GM19240 (cell line): ENCODE measurements around the gene FIGNL1.
"Not testable (repeated sequence)": the region's sequence is repeated elsewhere in the genome, so short reads cannot be mapped to it uniquely, and the experiment has no call there.

Experiments used
- DNase-seq: peaks from one replicate; pipeline ENCODE4 v3.0.0; 2011; ENCODE audit warnings: low spot score; ENCODE audit not compliant: insufficient read length

FIGNL1 gene

DNA sequence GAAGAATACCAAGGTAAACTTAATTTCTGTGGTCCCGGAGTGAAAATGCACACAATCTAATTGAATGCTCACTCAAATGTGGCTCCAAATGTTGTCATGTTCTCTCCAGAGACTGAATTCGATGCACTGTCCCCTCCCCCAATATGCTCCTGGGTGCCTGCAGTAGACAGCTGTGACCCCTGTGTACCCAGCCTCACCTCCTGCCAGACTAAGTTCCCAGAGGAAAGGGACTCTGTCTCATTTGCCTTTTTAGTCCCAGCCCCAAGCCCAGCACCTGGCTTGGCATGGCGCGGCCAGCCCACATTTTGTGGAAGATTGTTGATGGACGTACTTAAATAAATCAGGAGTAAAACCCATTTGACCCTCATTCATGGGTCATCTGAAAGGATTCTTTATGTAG is 21.8 kb upstream of the FIGNL1 start:
- no peak for DNase-seq

DNA sequence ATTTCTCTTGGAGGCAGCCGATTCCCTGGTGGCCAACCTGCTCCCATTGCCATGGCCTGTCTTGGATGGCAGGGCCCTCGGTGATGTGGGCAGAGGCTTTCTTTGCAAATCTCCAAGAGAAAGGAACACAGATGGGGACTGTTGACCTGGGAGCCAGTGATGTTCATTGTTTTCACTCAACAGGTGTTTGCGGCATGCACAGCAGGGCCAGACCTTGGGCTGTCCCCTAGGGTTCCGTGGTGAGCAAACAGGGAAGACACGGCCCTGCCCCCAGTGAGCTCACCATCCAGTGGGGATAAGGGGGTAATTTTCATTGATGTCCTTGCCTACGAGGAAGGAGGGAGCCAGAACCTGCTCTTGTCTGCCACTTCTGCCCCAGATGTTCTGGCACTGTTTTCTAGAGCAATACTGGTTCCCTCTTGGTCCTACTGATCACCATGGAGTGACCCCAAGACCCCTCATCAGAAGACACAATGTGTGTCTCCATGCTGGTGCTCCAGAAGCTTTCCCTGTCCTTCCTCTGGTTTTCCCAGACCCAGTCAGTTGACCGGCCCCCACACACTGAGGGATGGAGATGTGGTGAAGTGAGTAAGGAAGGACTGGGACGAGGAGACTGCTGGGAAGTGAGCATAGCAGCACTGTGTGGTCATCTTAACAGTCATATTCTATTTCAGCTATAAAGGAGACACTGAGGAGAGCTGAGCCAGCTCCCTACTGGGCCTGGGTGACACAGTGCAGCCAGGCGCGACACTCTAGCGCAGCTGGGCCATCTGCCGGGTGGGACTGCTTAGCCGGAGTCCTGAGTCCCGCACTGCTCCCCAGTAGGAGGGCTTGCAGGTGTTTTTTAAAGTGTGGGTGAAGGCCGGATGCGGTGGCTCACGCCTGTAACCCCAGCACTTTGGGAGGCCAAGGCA is 20.4 kb upstream of the FIGNL1 start:
- DNase-seq = no peak

DNA sequence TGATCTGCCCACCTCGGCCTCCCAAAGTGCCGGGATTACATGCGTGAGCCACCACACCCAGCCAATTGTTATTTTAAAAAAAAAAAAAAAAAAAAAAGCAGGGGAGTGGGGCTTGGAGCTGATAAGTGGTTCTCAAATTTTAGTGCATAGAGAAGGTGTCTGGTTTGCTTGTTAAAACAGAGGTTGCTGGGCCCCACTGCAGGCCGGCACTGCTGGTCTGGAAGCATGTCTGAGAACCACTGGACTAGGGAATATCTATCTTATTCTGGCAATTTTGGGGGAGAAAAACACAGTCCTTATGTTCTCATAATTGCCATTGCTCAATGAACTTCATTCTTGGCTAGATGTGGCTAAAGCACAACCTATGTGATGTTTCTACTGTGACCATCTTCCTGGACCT is 19.0 kb upstream of the FIGNL1 start:
- DNase-seq = no peak

DNA sequence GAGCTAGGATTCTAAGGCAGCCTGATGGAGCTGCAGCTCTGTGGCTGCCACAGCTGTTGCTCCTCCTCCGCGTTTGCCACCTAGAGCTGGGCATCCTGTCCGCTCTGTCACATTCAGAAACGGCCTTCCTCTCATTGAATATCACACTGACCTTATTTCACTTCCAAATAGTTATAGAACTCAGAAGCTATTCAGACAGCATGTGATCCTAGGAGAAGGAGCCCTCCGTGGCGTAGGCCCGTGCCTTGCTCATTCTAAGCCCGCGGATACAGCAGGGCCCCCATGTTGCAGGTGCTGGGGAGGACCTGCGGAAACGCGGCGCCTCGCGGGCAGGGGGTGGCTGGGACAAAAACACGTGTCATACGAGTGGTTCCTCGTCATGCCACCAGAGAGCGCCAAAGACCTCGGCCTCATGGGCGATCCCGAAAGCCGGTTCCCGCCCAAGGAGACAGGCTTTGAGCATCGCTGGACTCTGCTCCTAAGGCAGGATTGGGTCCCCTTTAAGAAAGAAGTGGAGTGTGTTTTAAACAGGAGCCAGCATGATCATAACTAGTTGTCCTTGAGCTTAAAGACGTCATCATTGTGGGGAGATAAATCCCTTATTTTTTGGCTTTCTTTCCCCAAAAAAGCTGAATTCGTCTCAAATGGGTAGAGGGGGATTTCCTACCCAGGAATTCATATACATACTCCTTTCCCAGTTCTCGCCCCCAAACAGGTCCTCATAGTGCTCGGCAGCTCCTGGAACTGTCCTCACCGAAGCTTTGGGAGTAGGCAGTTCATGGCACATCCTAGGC is 17.9 kb upstream of the FIGNL1 start:
- DNase-seq = peak; percentile 53

DNA sequence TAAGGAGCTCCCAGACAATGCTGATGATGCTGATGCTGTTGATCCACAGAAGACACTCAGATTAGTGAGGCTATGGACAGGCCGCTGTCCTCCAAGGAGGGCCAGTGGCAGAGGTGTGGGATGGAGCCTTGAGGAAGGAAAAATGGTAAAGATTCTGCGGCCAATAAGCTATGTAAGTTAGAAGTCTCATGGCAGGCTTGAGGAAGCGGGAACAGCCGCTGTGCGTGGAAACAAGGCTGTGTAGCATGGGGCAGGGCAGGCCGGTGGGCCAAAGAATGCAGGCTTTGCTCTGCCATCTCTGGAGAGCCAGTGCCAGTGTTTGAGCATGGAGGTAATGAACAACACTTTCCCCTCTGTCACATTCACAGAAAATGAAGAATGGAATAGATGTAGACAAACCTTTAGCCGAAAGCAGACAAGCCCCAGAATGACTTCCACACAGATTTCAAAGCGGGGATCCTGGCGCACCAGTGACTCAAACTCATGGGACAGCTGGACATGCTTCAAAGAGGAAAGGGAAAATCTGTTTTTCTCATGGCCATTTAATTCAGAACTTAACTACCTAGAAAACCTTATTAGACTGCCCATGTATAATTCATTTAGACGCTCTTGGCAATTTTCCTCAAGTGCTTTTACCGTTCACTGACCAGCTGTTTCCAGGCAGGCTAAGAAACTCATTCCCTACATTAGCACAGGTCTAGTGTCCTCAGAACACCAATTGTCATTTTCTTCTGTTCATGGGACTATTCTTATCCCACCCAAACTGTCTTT is 16.9 kb upstream of the FIGNL1 start:
- no peak for DNase-seq

DNA sequence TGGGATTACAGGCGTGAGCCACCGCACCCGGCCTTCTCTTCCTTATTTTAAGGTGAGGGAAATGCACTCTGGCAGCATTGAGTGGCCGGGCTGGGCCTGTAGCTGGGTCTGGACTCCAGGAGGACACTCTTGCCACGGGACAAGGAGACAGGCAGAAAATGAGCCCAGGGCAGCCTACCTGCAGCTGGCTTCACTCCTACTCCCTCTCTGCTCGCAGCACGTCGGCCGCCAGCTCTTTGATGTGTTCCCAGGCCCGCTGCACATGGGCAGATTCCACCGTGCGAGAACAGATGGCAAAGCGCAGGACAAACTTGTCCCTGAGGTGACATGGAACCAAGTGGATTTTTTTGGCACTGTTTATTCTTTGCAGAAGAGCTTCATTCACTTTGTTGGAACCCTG is 12.9 kb upstream of the FIGNL1 start:
- DNase-seq = no peak

DNA sequence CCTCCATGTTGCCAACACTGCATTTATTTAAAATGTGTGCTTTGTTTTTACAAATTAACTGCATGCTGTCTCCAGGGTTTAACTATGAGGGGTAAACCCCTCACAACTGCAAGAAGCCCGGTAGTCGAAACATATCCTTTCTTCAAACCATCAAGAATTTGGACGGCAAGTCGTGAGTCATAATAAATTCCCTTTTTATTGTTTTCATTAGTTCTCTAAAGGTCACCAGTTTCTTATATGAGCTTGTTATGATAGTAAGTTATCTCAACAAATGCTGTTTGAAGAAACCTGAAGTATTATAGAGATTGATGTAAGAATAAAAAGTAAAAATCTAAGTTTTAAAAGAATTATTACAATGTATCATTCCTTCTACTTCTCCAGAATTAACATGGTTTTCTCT is 12.2 kb upstream of the FIGNL1 start:
- no peak for DNase-seq

DNA sequence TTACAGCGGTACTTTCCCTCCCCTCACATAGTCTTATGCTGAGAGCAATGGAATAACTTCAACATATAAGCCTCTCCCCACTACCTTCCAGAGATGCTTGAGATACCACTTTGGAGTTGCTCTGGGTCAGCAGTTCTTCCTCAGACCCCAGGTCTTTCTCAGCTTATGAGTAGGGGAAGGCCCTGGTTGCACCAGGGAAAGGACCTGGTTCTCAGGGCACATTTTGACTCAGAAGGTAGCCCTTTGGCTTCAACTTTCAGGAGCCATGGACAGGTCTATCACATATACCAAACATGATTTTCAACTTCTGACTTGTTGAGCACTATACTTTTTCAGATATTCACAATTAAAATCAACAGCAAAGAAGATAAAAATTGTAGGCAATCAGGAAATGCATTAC is 11.5 kb upstream of the FIGNL1 start:
- no peak for DNase-seq

DNA sequence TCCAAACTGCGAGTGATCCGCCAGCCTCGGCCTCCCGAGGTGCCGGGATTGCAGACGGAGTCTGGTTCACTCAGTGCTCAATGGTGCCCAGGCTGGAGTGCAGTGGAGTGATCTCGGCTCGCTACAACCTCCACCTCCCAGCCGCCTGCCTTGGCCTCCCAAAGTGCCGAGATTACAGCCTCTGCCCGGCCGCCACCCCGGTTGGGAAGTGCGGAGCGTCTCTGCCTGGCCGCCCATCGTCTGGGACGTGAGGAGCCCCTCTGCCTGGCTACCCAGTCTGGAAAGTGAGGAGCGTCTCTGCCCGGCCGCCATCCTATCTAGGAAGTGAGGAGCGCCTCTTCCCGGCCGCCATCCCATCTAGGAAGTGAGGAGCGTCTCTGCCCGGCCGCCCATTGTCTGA is 9.0 kb upstream of the FIGNL1 start:
- not testable (repeated sequence) for DNase-seq

DNA sequence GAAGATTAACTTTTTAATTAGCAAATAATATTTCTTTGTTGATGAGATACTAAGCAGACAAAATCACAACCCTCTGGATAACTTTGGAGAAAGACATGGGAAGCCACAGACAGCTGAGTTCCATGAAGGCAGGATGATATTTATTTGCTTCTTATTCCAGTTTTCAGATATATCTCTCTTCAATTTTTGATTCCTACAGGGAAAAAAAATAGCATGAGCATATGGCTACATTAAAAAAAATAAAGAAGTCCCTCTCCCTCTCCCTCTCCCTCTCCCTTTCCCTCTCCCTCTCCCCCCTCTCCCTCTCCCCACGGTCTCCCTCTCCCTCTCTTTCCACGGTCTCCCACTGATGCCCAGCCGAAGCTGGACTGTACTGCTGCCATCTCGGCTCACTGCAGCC is 8.5 kb upstream of the FIGNL1 start:
- DNase-seq = not testable (repeated sequence)

DNA sequence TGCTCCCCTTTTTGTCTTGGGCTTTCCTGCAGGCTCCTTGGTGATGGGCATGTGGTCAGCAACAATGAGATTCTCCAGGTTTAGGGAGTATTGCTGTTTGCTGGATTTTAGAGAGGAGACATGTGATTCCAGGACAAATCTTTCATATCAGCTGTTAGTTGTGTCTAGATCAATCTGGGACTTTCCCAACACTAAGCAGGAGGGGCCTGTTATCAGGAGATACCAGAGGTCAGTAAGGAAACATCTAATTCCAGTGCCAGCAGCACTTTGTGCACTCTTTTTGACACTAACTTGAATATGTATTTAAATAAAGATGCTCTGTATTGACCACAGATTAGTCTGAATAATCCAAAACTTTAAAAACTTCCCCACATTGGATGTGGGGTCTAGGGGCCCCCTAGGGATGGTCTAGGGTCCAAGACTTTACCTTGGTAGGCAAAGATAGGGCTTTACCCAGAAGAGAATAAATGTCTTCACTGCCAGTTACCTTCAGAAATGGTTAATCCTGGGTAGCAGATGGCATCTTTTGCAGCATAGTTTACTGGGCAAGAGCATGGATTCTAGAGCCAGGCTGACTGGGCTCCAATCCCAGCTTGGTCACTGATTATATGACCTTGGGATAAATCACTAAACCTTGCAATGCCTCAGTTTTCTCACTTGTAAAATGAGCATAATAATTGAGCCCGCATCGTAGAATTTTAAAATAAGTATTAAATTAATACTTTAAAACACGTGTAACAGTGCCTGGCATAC is 6.4 kb upstream of the FIGNL1 start:
- DNase-seq = no peak

DNA sequence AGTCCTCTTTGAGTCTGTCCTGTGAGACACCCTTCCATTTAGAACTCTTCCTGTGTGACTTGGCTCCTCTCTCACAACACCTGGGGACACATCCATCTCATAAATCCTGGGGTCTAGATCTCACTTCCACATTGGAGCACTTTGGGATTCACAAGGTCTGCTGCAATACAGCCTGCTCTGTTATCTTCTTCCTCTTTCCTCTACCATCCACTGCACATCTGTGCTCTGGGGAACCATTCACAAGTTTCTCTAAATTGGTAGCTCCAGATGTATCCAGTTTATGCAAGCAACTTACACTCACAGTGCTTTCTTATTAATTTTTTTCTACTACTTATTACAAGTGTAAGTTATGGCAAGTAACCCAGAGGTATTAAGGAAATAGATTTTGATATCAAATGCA is 5.5 kb upstream of the FIGNL1 start:
- DNase-seq = no peak

DNA sequence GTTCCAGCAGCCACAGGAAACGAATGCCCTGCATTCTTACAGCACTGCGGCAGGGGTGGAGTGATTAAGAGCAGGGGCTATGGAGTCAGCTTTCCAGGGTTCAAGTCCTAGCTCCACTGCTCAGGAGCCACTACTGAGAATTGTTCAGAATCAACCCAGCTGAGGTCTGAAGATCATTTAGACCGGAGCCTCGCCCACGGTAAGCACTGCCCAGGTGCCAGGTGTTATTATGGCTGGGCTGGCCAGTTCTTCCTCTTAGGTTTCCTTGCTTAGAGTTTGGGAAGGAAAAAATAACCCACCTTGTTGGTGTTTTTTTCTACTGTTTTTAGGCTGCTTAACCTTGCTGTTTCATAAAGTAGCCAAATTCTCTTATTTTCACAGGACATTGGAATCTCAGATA is 4.8 kb upstream of the FIGNL1 start:
- no peak for DNase-seq

DNA sequence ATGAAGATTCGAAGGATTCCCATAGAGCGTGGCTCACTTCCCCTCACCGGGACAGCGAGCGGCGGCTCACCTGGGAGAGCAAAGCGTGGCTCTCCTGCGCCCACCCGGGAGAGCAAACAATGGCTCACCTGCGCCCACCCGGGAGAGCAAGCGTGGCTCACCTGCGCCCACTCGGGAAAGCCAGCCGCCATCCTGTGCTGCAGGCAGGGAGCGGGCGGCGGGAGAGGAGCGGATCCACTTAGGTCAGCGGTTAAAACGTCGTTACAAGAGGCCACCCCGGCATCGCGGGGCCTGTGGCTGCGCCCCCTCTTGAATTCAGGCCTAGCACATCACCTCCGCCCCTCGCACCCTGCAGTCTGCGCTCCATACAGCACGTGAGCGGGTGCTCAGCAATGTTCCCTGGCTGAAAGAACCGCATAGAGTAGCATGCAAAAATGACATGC is 461 bp upstream of the FIGNL1 start:
- DNase-seq = no peak

DNA sequence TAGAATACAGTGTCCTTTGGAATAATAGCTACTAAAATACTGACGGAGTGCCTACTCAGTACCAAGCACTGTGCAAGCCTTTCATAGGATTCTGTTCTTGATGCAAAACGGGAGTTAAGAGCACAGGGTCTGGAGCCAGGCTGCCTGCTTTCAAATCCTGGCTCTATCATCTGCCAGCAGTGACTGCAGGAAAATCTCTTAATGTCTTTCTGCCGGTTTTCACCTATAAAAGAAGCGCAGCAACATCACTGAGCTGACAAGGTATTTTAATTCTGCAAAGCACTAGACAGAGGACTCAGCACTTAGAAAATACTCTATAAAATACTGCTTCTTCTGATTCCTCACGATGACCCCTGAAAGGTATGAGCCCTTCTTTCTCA is 659 bp downstream of the FIGNL1 start:
- no peak for DNase-seq

DNA sequence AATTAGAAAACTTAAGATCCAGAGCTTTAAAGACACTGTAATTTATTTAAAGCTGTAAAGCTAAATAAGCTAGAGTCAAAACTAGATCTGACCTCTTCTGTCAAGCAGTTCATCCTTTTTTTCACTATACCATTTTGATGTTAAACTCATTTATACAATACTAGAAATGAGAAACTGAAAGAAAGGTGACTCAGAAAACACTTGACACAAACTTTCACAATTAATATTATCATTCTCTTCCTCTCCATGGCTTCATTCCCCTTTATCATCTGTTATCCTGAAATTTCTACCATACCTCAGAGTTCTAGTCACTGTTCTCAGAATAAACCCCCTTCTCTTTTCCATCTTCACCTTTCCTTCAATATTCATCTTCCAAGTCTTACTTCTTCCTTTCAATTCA is 1.3 kb downstream of the FIGNL1 start:
- no peak for DNase-seq

DNA sequence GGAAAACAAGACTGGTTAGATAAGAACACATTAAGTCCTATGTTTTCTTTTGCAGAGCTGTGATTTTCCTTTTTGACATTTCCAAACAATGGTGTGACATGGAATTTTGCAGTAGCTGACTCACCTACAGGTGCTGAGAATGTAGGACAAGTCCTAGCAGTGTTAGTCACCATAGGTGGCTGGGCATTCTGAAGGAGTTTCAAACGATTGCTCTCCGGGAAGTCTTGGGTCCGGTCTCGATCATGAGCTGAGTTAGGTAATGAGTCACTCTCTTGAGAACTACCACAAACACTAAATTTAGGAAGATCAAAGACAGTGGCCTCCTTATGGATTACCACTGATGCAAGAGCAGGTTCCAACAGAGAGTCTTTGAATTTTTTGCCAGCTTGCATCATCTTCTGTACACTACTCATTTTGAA is 3.6 kb downstream of the FIGNL1 start:
- no peak for DNase-seq

DNA sequence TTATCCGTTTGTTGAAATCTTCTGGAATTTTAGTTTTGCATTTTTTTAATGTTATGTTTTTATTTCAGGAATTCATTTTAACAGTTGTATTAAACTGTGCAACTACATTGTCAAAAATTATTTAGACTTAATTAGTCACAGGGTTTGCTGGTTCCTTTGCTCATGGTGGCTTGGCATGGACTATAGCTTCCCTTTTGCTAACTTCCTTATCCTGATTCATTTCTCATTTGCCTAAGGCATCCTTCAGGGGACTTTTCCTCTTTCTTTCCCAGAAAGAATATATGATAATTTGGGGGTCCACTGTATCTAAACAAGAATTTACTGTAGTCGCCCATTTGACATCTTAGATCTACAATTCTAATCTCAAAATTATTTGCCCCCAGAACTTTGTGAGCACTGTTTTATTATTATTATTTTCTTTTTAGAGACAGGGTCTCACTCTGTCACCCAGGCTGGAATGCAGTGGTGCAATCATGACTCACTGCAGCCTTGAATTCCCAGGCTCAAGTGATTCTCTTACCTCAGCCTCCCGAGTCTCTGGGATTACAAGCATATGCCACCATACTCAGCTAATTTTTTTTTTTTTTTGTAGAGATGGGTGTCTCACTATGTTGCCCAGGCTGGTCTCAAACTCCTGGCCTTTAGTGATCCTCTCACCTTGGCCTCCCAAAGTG is 13.9 kb downstream of the FIGNL1 start:
- DNase-seq = no peak

DNA sequence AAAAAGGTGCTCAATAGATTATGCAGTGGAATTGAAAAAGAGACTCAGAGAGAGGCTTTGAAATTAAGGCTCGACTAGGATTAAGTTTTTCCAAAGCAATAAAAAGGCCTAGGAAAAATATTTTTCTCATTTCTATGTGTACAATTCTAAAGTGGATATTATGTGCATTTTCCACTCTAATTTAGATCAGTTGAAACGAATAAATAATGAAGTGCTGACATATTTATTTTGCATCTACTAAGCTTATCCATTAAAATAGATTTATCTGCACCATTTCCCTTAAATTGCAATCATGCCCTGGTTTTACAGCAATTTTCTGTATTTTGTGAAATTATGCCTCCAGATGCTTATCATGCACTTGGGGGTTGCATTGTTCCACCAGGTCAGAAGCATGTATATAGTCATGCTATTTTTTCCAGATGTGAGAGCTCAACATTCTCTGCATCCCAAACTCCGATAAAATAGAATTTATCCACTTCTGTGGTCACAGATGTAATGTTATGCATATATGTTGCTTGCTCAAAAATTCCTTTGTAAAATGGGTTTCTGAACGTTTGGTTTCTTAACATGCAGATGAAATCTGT is 18.3 kb downstream of the FIGNL1 start:
- no peak for DNase-seq

DNA sequence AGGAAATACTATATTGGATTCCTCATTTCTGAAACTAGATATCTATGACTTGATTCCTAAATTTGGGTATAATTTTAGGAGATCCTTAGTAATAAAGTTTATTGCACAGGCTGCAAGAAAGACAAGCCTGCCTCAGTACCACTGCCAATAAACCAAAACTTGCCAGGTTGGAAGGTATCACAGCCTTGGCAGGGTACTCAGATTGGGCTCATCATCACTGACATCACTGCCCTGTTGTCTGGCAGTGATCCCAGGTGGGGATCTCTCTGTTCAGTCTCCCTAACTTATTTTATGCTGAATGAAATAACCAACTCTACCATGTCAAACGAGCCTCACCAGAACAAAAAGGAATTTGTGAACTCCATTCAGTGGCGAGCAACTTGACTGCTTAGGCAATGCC is 18.8 kb downstream of the FIGNL1 start:
- no peak for DNase-seq
